ELF-1 (cell line): ENCODE data around the gene ITGA7.

Experiments
- DNase-seq: peaks from one replicate; pipeline ENCODE4 v3.0.0-alpha.2; 2016; ENCODE audit warnings: low read depth, low spot score

Gene ITGA7

GRCh38 chr12:55647027-55647426 lies 60.7 kb downstream of the ITGA7 start:
- DNase-seq, result no peak

GRCh38 chr12:55644591-55644990 lies 63.1 kb downstream of the ITGA7 start:
- DNase-seq, result no peak

GRCh38 chr12:55642669-55643068 lies 65.0 kb downstream of the ITGA7 start:
- no peak for DNase-seq

GRCh38 chr12:55642267-55642666 lies 65.4 kb downstream of the ITGA7 start:
- no peak for DNase-seq

- DNase-seq, result no peak
Observed at GRCh38 chr12:55641595-55641994, 66.1 kb downstream of the ITGA7 start.

- DNase-seq, result no peak
Observed at GRCh38 chr12:55637467-55637866, 70.2 kb downstream of the ITGA7 start.

GRCh38 chr12:55636853-55637252 lies 70.9 kb downstream of the ITGA7 start, which contains the start of gene OR10P1:
OR10P1 (plus strand) TSS chr12:55636892; CDS start chr12:55636892, 0 bp downstream.
- no peak for DNase-seq

- DNase-seq, result no peak
Observed at GRCh38 chr12:55636116-55636655, 71.5 kb downstream of the ITGA7 start.
